ENCODE results near the gene TDRD15.

The TDRD15 gene

GRCh38 chr2:21104030-21104660 lies 19.6 kb upstream of the TDRD15 start:
- Histone ChIP-seq H3K27ac (ENCODE audit: extremely low read depth, low read depth, low read length) (no peak overlapping the region), H3K4me3 (ENCODE audit: low read depth, low read length) (no peak overlapping the region), H3K4me1 (ENCODE audit: control insufficient read depth, insufficient read depth, low read length) (no peaks in the 10 kb centered on the region), H3K9me3 (ENCODE audit: control insufficient read depth, insufficient read depth, low read depth, low read length) (no peaks in the 10 kb centered on the region), H3K36me3 (ENCODE audit: control insufficient read depth in 2 of 2, insufficient read depth in 1 of 2, low read length in 2 of 2) (no peaks in the 10 kb centered on the region)
- CTCF ChIA-PET, result no interaction called here
- POLR2A ChIA-PET, result no interaction called here
- TF ChIP-seq ZBTB6 (tag by site-specific recombination; IDR thresholded peaks at IDR 0.05) (no peak), YY1 (tag by site-specific recombination; IDR thresholded peaks at IDR 0.05) (no peak), ZXDB (tag by site-specific recombination; IDR thresholded peaks at IDR 0.05) (no peak), KLF9 (tag by site-specific recombination; IDR thresholded peaks at IDR 0.05; ENCODE audit: low read depth) (no peak), ZNF580 (tag by site-specific recombination; IDR thresholded peaks at IDR 0.05) (no peak), ZBTB26 (tag by site-specific recombination; optimal IDR thresholded peaks at IDR 0.05) (no peak), ZNF596 (tag by site-specific recombination; IDR thresholded peaks at IDR 0.05) (no peak), ZNF518A (tag by site-specific recombination; conservative IDR thresholded peaks at IDR 0.05; ENCODE audit: low read depth) (no peak), ZNF184 (tag by site-specific recombination; IDR thresholded peaks at IDR 0.05) (no peak), ZNF785 (tag by site-specific recombination; IDR thresholded peaks at IDR 0.05) (no peak), ZNF302 (tag by site-specific recombination; IDR thresholded peaks at IDR 0.05; ENCODE audit: low read depth) (no peak), ZNF140 (tag by site-specific recombination; IDR thresholded peaks at IDR 0.05) (no peak)

- H3K4me3 ChIP-seq (ENCODE audit: low read depth, low read length), result no peak overlapping the region
- H3K36me3 ChIP-seq (ENCODE audit: control insufficient read depth in 2 of 2, insufficient read depth in 1 of 2, low read length in 2 of 2), result no peaks in the 10 kb centered on the region
- POLR2A ChIA-PET, result no interaction called here
- H3K27ac ChIP-seq (ENCODE audit: extremely low read depth, low read depth, low read length), result no peak overlapping the region
- CTCF ChIA-PET, result no interaction called here
- H3K4me1 ChIP-seq (ENCODE audit: control insufficient read depth, insufficient read depth, low read length), result no peaks in the 10 kb centered on the region
- TF ChIP-seq ZNF311 (tag by site-specific recombination; IDR thresholded peaks at IDR 0.05; ENCODE audit: borderline replicate concordance) (no peak), ZNF623 (tag by site-specific recombination; IDR thresholded peaks at IDR 0.05) (no peak), ZNF747 (tag by site-specific recombination; IDR thresholded peaks at IDR 0.05) (no peak), ZNF133 (tag by site-specific recombination; IDR thresholded peaks at IDR 0.05) (no peak), ZNF585B (tag by site-specific recombination; IDR thresholded peaks at IDR 0.05) (no peak), ZNF561 (tag by site-specific recombination; IDR thresholded peaks at IDR 0.05; ENCODE audit: borderline replicate concordance) (no peak), ZNF239 (tag by site-specific recombination; IDR thresholded peaks at IDR 0.05) (no peak), TCF7L2 (IDR thresholded peaks at IDR 0.05; ENCODE audit: borderline replicate concordance, low read depth, low read length) (no peak), ZNF626 (tag by site-specific recombination; IDR thresholded peaks at IDR 0.05) (no peak), KLF17 (tag by site-specific recombination; IDR thresholded peaks at IDR 0.05) (no peak), ZNF335 (tag by site-specific recombination; conservative IDR thresholded peaks at IDR 0.05) (no peak), ZNF792 (tag by site-specific recombination; IDR thresholded peaks at IDR 0.05) (no peak), ZBTB49 (tag by site-specific recombination; IDR thresholded peaks at IDR 0.05; ENCODE audit: low read depth) (no peak), ZNF658 (tag by site-specific recombination; IDR thresholded peaks at IDR 0.05) (no peak)
- no peaks in the 10 kb centered on the region for H3K9me3 ChIP-seq (ENCODE audit: control insufficient read depth, insufficient read depth, low read depth, low read length)
These were observed 12.8 kb upstream of the TDRD15 start for GRCh38 chr2:21111012-21111411.
